HEK293 (cell line): ENCODE results near the gene SEC24C.

Experiments used
- EGR2 ChIP-seq: fragments of 450-650 bp; formaldehyde crosslinking; IDR thresholded peaks from 2 replicates; pipeline ENCODE4 v1.5.1; 2016; ENCODE audit warnings: low read depth, missing biosample characterization, missing genetic modification characterization
- HOXD13 ChIP-seq: sonication (generic); formaldehyde crosslinking; IDR thresholded peaks from 2 replicates; pipeline ENCODE4 v1.8.0; 2022; ENCODE audit warnings: missing genetic modification reagents, borderline replicate concordance
- IKZF3 ChIP-seq: fragments of 450-650 bp; IDR thresholded peaks from 2 replicates; pipeline ENCODE4 v1.5.0; 2018; ENCODE audit warnings: missing biosample characterization, mild to moderate bottlenecking, missing genetic modification characterization, moderate library complexity
- RBAK ChIP-seq: fragments of 450-650 bp; formaldehyde crosslinking; IDR thresholded peaks from 2 replicates; pipeline ENCODE4 v1.5.1; 2016; ENCODE audit warnings: missing biosample characterization, missing genetic modification characterization
- SCRT2 ChIP-seq: fragments of 450-650 bp; formaldehyde crosslinking; IDR thresholded peaks from 2 replicates; pipeline ENCODE4 v1.5.1; 2016; ENCODE audit warnings: missing biosample characterization, missing genetic modification characterization
- SP7 ChIP-seq: fragments of 450-650 bp; formaldehyde crosslinking; IDR thresholded peaks from 2 replicates; pipeline ENCODE4 v1.5.1; 2016; ENCODE audit warnings: missing biosample characterization, missing genetic modification characterization
- TRIM28 ChIP-seq: IDR thresholded peaks from 2 replicates; pipeline ENCODE4 v1.6.1; 2011; ENCODE audit warnings: low read length, control low read depth, borderline replicate concordance
- ZBTB48 ChIP-seq: fragments of 450-650 bp; formaldehyde crosslinking; IDR thresholded peaks from 2 replicates; pipeline ENCODE4 v1.5.1; 2016; ENCODE audit warnings: missing biosample characterization, missing genetic modification characterization
- ZBTB8A ChIP-seq: fragments of 450-650 bp; formaldehyde crosslinking; IDR thresholded peaks from 2 replicates; pipeline ENCODE4 v1.5.1; 2016; ENCODE audit warnings: missing biosample characterization, missing genetic modification characterization
- ZFP69B ChIP-seq: fragments of 450-650 bp; formaldehyde crosslinking; IDR thresholded peaks from 2 replicates; pipeline ENCODE4 v1.5.1; 2016; ENCODE audit warnings: missing biosample characterization, missing genetic modification characterization
- ZNF132 ChIP-seq: fragments of 450-650 bp; formaldehyde crosslinking; IDR thresholded peaks from 2 replicates; pipeline ENCODE4 v1.5.1; 2017; ENCODE audit warnings: missing biosample characterization, missing genetic modification characterization, borderline replicate concordance
- ZNF148 ChIP-seq: fragments of 450-650 bp; formaldehyde crosslinking; IDR thresholded peaks from 2 replicates; pipeline ENCODE4 v1.5.0; 2017; ENCODE audit warnings: missing biosample characterization, missing genetic modification characterization, borderline replicate concordance
- ZNF155 ChIP-seq: fragments of 450-650 bp; formaldehyde crosslinking; IDR thresholded peaks from 2 replicates; pipeline ENCODE4 v1.5.1; 2016; ENCODE audit warnings: missing biosample characterization, missing genetic modification characterization
- ZNF2 ChIP-seq: fragments of 450-650 bp; formaldehyde crosslinking; IDR thresholded peaks from 2 replicates; pipeline ENCODE4 v1.5.1; 2016; ENCODE audit warnings: missing biosample characterization, missing genetic modification characterization
- ZNF202 ChIP-seq: fragments of 450-650 bp; formaldehyde crosslinking; IDR thresholded peaks from 2 replicates; pipeline ENCODE4 v1.5.1; 2016; ENCODE audit warnings: missing biosample characterization, missing genetic modification characterization, borderline replicate concordance
- ZNF23 ChIP-seq: fragments of 450-650 bp; formaldehyde crosslinking; IDR thresholded peaks from 2 replicates; pipeline ENCODE4 v1.5.1; 2016; ENCODE audit warnings: missing biosample characterization, missing genetic modification characterization, borderline replicate concordance
- ZNF24 ChIP-seq: fragments of 450-650 bp; formaldehyde crosslinking; IDR thresholded peaks from 2 replicates; pipeline ENCODE4 v1.5.1; 2016; ENCODE audit warnings: missing biosample characterization, missing genetic modification characterization
- ZNF292 ChIP-seq: fragments of 450-650 bp; formaldehyde crosslinking; IDR thresholded peaks from 2 replicates; pipeline ENCODE4 v1.5.1; 2016; ENCODE audit warnings: low read depth, missing biosample characterization, missing genetic modification characterization, borderline replicate concordance
- ZNF302 ChIP-seq: fragments of 450-650 bp; formaldehyde crosslinking; IDR thresholded peaks from 2 replicates; pipeline ENCODE4 v1.5.1; 2016; ENCODE audit warnings: missing biosample characterization, missing genetic modification characterization, low read depth
- ZNF426 ChIP-seq: fragments of 450-650 bp; formaldehyde crosslinking; IDR thresholded peaks from 2 replicates; pipeline ENCODE4 v1.5.1; 2017; ENCODE audit warnings: missing biosample characterization, missing genetic modification characterization, mild to moderate bottlenecking, inconsistent platforms, moderate library complexity
- ZNF501 ChIP-seq: fragments of 450-650 bp; formaldehyde crosslinking; IDR thresholded peaks from 2 replicates; pipeline ENCODE4 v1.5.1; 2016; ENCODE audit warnings: missing biosample characterization, missing genetic modification characterization
- ZNF544 ChIP-seq: fragments of 450-650 bp; formaldehyde crosslinking; IDR thresholded peaks from 2 replicates; pipeline ENCODE4 v1.5.0; 2017; ENCODE audit warnings: missing biosample characterization, missing genetic modification characterization
- ZNF549 ChIP-seq: fragments of 450-650 bp; IDR thresholded peaks from 2 replicates; pipeline ENCODE4 v1.5.1; 2018; ENCODE audit warnings: missing biosample characterization, missing genetic modification characterization, mild to moderate bottlenecking, inconsistent platforms, moderate library complexity
- ZNF626 ChIP-seq: fragments of 450-650 bp; sonication (Bioruptor Pico); formaldehyde crosslinking; IDR thresholded peaks from 2 replicates; pipeline ENCODE4 v1.5.1; 2018; ENCODE audit warnings: missing biosample characterization, missing genetic modification characterization, inconsistent platforms
- ZNF639 ChIP-seq: fragments of 450-650 bp; formaldehyde crosslinking; IDR thresholded peaks from 2 replicates; pipeline ENCODE4 v1.5.1; 2016; ENCODE audit warnings: missing biosample characterization, missing genetic modification characterization
- ZNF677 ChIP-seq: fragments of 450-650 bp; IDR thresholded peaks from 2 replicates; pipeline ENCODE4 v1.5.0; 2018; ENCODE audit warnings: missing biosample characterization, mild to moderate bottlenecking, missing genetic modification characterization, moderate library complexity
- ZNF707 ChIP-seq: fragments of 450-650 bp; formaldehyde crosslinking; IDR thresholded peaks from 2 replicates; pipeline ENCODE4 v1.5.1; 2016; ENCODE audit warnings: missing biosample characterization, missing genetic modification characterization
- ZNF785 ChIP-seq: fragments of 450-650 bp; formaldehyde crosslinking; IDR thresholded peaks from 2 replicates; pipeline ENCODE4 v1.5.1; 2016; ENCODE audit warnings: missing biosample characterization, missing genetic modification characterization
- ZNF830 ChIP-seq: fragments of 450-650 bp; IDR thresholded peaks from 2 replicates; pipeline ENCODE4 v1.5.0; 2018; ENCODE audit warnings: missing biosample characterization, missing genetic modification characterization, low read depth, mild to moderate bottlenecking, moderate library complexity
- ZSCAN23 ChIP-seq: fragments of 450-650 bp; formaldehyde crosslinking; IDR thresholded peaks from 2 replicates; pipeline ENCODE4 v1.5.1; 2016; ENCODE audit warnings: missing biosample characterization, missing genetic modification characterization
- TF ChIP-seq, protein P1 (sequence below): fragments of 450-650 bp; formaldehyde crosslinking; IDR thresholded peaks from 2 replicates; pipeline ENCODE4 v1.5.1; 2016; ENCODE audit warnings: missing biosample characterization, missing genetic modification characterization
- TF ChIP-seq, protein P2 (sequence below): fragments of 450-650 bp; formaldehyde crosslinking; IDR thresholded peaks from 2 replicates; pipeline ENCODE4 v1.5.1; 2016; ENCODE audit warnings: missing biosample characterization, missing genetic modification characterization
- TF ChIP-seq, protein P3 (sequence below): sonication (generic); formaldehyde crosslinking; IDR thresholded peaks from 2 replicates; pipeline ENCODE4 v1.8.1; 2022; ENCODE audit warnings: mild to moderate bottlenecking, moderate library complexity, missing genetic modification reagents

The SEC24C gene

GRCh38 chr10:73730153-73730906 lies 13.8 kb upstream of the SEC24C start (continued):
- TF ChIP-seq ZNF426 (tag by site-specific recombination) (no peak; the same call in 1 of the 2 replicates), ZSCAN23 (tag by site-specific recombination) (peak; percentile 52; the same call in 1 of the 2 replicates), ZBTB48 (peak; percentile 62; the same call in 1 of the 2 replicates), ZBTB8A (tag by site-specific recombination) (peak; percentile 48), ZNF785 (no peak; the same call in 1 of the 2 replicates), ZNF626 (tag by site-specific recombination) (no peak), ZNF202 (tag by site-specific recombination) (no peak), RBAK (no peak), ZNF24 (peak; percentile 84; the same call in 1 of the 2 replicates), ZNF302 (tag by site-specific recombination) (no peak), ZNF501 (tag by site-specific recombination) (peak; percentile 99), SCRT2 (tag by site-specific recombination) (peak; percentile 95), ZNF544 (tag by site-specific recombination) (no peak), IKZF3 (tag by site-specific recombination) (peak; percentile 50; the same call in 1 of the 2 replicates), TRIM28 (no peak), ZNF292 (tag by site-specific recombination) (no peak), ZNF132 (tag by site-specific recombination) (no peak), ZFP69B (tag by site-specific recombination) (peak; percentile 85), ZNF639 (tag by site-specific recombination) (peak; percentile 97), SP7 (tag by site-specific recombination) (peak; percentile 86), ZNF23 (tag by site-specific recombination) (no peak), ZNF677 (no peak), ZNF148 (tag by site-specific recombination) (no peak), HOXD13 (no peak), ZNF549 (tag by site-specific recombination) (no peak), ZNF707 (tag by site-specific recombination) (no peak), ZNF2 (tag by site-specific recombination) (peak; percentile 94), ZNF830 (tag by site-specific recombination) (no peak), ZNF155 (no peak), EGR2 (tag by site-specific recombination) (0 out of 2 replicates have a peak, but pooled peaks have one; percentile 13)
- TF ChIP-seq, protein P1, sequence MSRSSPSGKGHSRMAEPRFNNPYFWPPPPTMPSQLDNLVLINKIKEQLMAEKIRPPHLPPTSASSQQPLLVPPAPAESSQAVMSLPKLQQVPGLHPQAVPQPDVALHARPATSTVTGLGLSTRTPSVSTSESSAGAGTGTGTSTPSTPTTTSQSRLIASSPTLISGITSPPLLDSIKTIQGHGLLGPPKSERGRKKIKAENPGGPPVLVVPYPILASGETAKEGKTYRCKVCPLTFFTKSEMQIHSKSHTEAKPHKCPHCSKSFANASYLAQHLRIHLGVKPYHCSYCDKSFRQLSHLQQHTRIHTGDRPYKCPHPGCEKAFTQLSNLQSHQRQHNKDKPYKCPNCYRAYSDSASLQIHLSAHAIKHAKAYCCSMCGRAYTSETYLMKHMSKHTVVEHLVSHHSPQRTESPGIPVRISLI (tag by site-specific recombination) = peak; percentile 96
- TF ChIP-seq, protein P2, sequence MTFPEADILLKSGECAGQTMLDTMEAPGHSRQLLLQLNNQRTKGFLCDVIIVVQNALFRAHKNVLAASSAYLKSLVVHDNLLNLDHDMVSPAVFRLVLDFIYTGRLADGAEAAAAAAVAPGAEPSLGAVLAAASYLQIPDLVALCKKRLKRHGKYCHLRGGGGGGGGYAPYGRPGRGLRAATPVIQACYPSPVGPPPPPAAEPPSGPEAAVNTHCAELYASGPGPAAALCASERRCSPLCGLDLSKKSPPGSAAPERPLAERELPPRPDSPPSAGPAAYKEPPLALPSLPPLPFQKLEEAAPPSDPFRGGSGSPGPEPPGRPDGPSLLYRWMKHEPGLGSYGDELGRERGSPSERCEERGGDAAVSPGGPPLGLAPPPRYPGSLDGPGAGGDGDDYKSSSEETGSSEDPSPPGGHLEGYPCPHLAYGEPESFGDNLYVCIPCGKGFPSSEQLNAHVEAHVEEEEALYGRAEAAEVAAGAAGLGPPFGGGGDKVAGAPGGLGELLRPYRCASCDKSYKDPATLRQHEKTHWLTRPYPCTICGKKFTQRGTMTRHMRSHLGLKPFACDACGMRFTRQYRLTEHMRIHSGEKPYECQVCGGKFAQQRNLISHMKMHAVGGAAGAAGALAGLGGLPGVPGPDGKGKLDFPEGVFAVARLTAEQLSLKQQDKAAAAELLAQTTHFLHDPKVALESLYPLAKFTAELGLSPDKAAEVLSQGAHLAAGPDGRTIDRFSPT (tag by site-specific recombination) = no peak
- TF ChIP-seq, protein P3, sequence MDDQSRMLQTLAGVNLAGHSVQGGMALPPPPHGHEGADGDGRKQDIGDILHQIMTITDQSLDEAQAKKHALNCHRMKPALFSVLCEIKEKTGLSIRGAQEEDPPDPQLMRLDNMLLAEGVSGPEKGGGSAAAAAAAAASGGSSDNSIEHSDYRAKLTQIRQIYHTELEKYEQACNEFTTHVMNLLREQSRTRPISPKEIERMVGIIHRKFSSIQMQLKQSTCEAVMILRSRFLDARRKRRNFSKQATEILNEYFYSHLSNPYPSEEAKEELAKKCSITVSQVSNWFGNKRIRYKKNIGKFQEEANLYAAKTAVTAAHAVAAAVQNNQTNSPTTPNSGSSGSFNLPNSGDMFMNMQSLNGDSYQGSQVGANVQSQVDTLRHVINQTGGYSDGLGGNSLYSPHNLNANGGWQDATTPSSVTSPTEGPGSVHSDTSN (CRISPR knock-in tag) = peak; percentile 51; the same call in 1 of the 2 replicates
